Eye (tissue), 1 donor: ENCODE data around the gene IL16.

Source experiments
- DNase-seq: peaks from one replicate; pipeline ENCODE4 v3.0.0-alpha.2; 2015

IL16 gene

GRCh38 chr15:81297147-81297572, 100.5 kb downstream of the IL16 start:
- DNase-seq = no peak

DNA sequence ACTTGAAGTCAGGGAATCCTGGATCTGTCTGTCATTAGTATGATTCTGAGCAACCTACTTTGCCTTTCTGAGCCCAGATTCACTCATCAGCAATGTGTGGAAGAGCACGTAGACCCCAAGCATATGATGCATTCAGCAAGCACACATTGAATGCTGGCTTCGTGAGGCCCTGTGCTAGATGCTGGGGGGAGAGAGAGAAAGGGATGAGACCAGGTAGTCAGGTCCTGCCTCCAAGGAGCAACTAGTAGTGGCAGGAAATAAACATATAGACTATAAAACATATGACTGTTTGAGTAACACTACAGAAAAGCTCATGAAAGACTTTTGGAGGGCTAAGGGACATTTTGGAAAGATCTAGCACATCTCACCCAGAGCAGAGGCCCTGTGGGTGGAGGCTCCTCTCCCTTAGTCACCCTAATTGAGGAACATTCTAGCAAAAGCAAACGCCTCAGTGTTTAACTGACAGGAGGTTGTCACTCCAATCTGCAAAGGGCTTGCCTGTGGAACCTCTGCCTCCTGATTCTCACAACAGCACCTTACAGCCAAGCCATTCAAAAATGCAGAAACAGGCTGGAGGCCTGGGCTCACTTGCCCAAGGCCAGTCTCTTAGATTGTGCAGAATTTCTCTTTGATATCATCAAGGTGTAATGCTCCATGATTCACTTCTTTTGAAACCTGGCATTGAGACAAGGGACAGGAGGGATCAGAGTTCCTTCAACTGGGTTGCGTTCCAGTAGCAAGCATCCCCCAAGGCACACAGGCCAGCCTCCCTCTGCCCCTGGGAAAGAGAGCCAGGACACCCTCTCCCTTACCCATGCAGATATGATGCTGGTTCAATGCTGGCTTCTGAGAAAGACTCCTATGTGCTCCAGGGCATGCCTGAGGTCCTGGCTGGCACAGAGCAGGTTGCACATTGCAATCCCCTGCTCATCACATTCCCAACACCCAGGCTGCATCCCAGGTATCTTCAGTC, 101.2 kb downstream of the IL16 start:
- no peak for DNase-seq

DNA sequence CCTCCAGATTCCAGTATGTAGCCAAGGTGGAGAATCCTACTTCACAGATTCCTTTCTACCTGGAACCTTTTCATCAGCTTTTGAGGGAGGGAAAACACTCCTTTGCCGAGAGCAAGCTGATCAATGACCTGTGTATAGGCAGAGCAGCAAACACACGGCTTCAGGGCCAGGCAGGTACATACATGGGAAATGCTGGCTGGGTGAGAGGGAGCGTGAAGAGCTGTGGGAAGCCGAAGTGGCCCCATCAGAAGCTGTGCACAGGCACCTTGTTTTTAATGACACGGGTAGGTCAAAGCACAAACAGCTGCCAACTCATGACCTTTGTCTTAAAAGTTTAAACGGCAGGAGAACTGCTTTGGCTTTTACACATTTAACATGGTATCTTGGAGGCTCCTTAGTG, 101.9 kb downstream of the IL16 start:
- DNase-seq = no peak

- DNase-seq = no peak
These were observed 102.5 kb downstream of the IL16 start for GRCh38 chr15:81299156-81299555.

DNA sequence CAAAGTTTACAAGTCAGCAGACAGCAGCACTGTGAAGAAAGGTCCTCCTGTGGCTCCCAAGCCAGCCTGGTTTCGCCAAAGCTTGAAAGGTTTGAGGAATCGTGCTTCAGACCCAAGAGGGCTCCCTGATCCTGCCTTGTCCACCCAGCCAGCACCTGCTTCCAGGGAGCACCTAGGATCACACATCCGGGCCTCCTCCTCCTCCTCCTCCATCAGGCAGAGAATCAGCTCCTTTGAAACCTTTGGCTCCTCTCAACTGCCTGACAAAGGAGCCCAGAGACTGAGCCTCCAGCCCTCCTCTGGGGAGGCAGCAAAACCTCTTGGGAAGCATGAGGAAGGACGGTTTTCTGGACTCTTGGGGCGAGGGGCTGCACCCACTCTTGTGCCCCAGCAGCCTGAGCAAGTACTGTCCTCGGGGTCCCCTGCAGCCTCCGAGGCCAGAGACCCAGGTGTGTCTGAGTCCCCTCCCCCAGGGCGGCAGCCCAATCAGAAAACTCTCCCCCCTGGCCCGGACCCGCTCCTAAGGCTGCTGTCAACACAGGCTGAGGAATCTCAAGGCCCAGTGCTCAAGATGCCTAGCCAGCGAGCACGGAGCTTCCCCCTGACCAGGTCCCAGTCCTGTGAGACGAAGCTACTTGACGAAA, 103.1 kb downstream of the IL16 start:
- DNase-seq = no peak

DNA sequence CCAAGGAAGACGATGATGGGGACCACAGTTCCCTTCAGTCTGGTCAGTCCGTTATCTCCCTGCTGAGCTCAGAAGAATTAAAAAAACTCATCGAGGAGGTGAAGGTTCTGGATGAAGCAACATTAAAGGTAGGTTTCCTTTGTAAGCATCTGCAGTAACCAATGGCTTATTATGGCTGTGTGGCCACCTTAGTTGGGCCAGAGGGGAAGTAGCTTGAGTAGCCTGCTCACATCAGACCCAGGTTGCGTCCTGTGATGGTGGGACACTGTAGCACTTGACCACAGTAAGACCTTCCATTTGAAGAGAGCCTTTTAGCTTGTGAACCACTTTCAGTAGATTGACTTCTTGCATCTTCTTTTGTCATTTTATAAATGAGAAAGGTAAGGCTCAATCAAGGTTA, 104.7 kb downstream of the IL16 start:
- DNase-seq = no peak

GRCh38 chr15:81301815-81302399, 105.2 kb downstream of the IL16 start:
- no peak for DNase-seq

DNA sequence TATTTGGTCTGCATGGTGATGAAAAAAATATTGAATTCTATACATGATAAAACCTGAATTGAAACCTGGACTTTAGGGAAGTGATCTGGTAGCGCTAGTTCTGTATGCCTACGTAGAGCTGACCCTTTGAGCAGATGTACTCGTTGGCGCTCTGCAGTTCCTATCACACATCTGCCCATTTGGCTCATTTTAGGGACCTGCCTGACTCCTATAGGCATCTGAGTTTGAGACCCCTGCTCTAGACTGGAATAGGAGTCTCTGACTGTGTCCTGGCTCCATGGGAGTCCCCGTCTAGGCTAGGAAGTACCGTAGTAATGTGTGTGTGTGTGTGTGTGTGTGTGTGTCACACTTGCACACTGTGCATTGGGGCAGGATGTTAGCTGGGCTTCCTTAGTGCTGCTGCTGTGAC, 106.0 kb downstream of the IL16 start:
- DNase-seq = no peak

- DNase-seq = peak; percentile 12
These were observed 106.9 kb downstream of the IL16 start for GRCh38 chr15:81303244-81304225.

GRCh38 chr15:81304226-81304625, 107.5 kb downstream of the IL16 start:
- DNase-seq = peak; percentile 24

- no peak for DNase-seq
These were observed 111.6 kb downstream of the IL16 start for GRCh38 chr15:81308260-81308659.

DNA sequence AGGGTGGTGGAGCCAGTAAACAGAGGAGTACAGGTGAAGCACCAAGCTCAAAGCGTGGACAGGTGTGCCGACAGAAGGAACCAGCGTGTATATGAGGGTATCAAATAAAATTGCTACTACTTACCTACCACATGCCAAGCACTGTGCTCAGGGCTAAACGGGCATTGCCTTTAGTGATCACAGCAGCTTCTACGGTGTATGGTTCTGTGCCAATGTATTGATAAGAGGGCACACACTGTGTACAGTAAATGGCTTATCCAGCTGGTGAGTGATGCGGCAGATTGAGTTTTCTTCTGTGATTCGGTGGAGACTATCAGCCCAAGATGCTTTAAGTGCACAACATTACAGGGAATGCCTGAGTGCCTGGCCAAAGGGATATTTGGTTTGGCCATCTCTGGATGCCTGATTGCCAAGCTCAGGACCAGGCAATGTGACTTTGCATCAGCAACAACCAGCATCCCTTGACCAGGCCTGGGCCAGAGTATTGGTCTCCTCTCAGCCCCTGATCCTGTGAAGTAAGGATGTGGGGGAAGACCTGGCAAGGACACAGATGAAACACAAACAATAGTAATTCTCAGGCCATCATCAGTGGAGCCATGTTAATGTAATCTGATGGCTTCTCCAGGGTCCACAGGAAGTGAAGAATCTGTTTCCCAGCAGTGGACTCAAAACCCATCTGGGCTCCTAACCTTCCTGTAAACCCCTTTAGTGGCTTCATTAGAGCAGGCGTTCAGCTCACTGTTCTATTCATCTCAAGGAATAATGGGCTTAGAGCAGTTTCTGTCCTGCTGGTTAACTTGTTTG, 113.2 kb downstream of the IL16 start:
- DNase-seq = no peak

GRCh38 chr15:81310480-81310879, 113.8 kb downstream of the IL16 start:
- no peak for DNase-seq

DNA sequence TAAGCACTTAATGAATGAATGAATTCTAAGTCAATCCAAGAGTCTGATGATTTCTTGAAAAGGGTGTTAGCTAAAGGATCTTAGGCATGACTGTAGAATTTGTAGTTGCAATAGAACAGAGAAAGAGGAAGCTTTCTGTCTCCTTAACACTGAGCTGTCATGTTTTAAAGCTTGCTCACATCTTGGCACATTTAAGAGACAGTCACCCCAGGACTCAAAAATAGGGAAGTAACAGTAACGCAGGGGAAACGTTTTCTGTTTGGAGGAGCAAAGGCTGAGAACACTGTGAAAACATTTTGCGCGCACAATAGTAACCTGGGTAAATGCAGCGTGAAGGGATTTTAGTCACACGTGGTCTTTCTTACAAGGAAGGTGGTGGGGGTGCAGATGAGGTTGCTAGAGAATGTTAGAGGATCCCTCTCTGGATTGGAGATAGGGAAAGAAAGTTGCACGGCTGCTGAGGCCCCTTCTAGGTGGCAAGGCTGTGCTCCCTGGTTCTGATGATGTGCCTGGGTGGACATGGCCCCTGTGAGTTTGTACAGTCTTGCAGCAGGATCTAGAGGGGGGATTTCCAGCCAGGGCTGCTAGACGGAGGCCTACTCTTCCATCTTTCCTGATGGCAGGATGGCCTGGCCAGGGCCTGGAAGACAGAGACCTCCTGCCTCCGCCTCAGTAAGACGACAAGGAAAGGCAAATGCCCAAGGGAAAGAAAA, 115.2 kb downstream of the IL16 start:
- no peak for DNase-seq

DNA sequence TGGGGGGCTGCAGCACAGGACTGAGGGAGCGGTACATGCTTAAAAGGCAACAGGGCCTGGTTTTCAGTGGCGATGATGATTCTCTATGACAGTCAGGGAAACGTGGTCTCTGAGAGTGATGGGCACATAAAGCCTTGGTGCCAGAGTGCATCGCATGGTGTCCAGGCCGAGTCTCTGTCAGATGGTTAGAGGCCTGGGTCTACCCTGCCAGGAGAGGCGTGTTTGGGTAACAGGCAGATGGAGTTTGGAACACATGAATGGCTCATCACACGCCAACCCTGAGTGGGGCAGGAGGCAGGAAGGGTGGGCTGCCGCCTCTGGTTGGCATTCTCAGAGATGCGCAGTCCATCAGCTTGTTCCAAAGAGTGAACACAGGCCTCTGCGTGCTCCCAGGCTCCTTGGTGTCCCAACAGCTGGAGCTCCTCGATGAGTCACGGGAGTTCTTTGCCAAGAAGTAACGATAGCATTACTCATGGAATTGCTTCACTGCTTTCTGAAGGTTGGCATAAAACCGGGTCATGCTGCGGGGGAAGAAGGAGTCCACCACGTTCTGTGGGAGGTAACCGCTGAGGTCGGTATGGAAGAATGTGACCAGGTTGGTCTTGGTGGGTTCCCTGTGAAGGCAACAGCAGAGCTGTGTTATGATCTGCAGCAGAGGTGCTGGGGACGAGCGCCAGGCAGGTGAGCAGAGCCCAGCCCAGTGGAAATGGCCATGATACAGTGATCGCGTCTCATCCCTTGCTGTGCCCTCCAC, 116.3 kb downstream of the IL16 start:
- peak; percentile 8 for DNase-seq

DNA sequence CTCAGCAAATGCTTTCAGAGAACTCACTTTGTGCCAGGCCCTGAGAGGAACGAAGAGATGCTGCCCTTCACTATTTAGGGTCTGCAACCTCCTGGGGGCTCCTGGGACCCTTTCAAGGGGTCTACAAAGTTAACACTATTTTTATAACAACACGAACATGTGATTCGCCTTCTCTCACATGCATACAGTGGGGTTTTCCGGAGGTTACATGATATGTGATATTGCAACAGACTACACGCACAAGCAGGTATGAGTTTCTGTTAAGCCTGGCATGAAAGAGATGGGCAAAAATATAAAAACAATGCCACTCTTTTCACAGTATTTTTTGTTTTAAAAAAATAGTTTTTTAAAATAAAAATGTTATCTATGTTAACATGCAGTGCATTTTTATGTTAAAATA, 117.0 kb downstream of the IL16 start:
- no peak for DNase-seq

GRCh38 chr15:81314378-81314777, 117.7 kb downstream of the IL16 start:
- DNase-seq = no peak

- DNase-seq = no peak
These were observed 118.9 kb downstream of the IL16 start for GRCh38 chr15:81315452-81316175.

GRCh38 chr15:81316267-81316666, 119.6 kb downstream of the IL16 start:
- no peak for DNase-seq

- DNase-seq = no peak
These were observed 121.0 kb downstream of the IL16 start for GRCh38 chr15:81317642-81318017.
